HG03139 (cell line): Measurements from ENCODE around the gene FLT3.
A peak's percentile ranks its signal among the peaks of the same experiment; 100 is the strongest.
"Not testable (repeated sequence)": the region's sequence is repeated elsewhere in the genome, so short reads cannot be mapped to it uniquely, and the experiment has no call there.

Experiments used
- ATAC-seq: cut with Tn5 transposase; IDR thresholded peaks from one replicate; pipeline ENCODE4 v1.9.1; 2021; ENCODE audit not compliant: unreplicated experiment

FLT3 gene

GRCh38 chr13:28100150-28101121 is at the start of gene FLT3:
FLT3 (minus strand) TSS chr13:28100576; CDS start chr13:28100510, 66 bp downstream.
- ATAC-seq, result no peak

GRCh38 chr13:28147495-28147894 is 47.1 kb upstream of the FLT3 start:
- no peak for ATAC-seq

- ATAC-seq, result no peak
Observed at GRCh38 chr13:28145049-28145448, 44.7 kb upstream of the FLT3 start.

- not testable (repeated sequence) for ATAC-seq
Observed at GRCh38 chr13:28141542-28141941, 41.2 kb upstream of the FLT3 start.

GRCh38 chr13:28140433-28141125 is 40.2 kb upstream of the FLT3 start:
- no peak for ATAC-seq

- ATAC-seq, result peak; percentile 47
Observed at GRCh38 chr13:28138756-28139470, 38.5 kb upstream of the FLT3 start.

- ATAC-seq, result peak; percentile 36
Observed at GRCh38 chr13:28138012-28138755, 37.8 kb upstream of the FLT3 start, which contains the start of gene PAN3. PAN3 (plus strand) TSS chr13:28138545; CDS start chr13:28138658, 113 bp downstream.

- peak; percentile 0 for ATAC-seq
Observed at GRCh38 chr13:28137596-28137995, 37.2 kb upstream of the FLT3 start.

- ATAC-seq, result no peak
Observed at GRCh38 chr13:28136916-28137315, 36.5 kb upstream of the FLT3 start.

- no peak for ATAC-seq
Observed at GRCh38 chr13:28131646-28132045, 31.3 kb upstream of the FLT3 start.

- ATAC-seq, result no peak
Observed at GRCh38 chr13:28129911-28130693, 29.7 kb upstream of the FLT3 start.

GRCh38 chr13:28128926-28129325 is 28.6 kb upstream of the FLT3 start:
- no peak for ATAC-seq

- no peak for ATAC-seq
Observed at GRCh38 chr13:28128030-28128429, 27.7 kb upstream of the FLT3 start.

- no peak for ATAC-seq
Observed at GRCh38 chr13:28121224-28121623, 20.8 kb upstream of the FLT3 start.

- no peak for ATAC-seq
Observed at GRCh38 chr13:28120317-28120716, 19.9 kb upstream of the FLT3 start.

GRCh38 chr13:28117689-28118377 is 17.5 kb upstream of the FLT3 start:
- no peak for ATAC-seq

- no peak for ATAC-seq
Observed at GRCh38 chr13:28116736-28117135, 16.4 kb upstream of the FLT3 start.

GRCh38 chr13:28110414-28110813 is 10.0 kb upstream of the FLT3 start:
- no peak for ATAC-seq

- no peak for ATAC-seq
Observed at GRCh38 chr13:28106976-28107375, 6.6 kb upstream of the FLT3 start.
